ENCODE results near the gene SPACA7. TPM values are rescaled to one million over a fixed set of nuclear protein-coding genes. Genes with fewer than 3 reads are reported as not detected.

The SPACA7 gene
- total and polyA plus RNA-seq, 2 of the 13 experiments (the other 11 are each of a cell fraction or from before 2014, with no cell fraction given) = not detected

DNA sequence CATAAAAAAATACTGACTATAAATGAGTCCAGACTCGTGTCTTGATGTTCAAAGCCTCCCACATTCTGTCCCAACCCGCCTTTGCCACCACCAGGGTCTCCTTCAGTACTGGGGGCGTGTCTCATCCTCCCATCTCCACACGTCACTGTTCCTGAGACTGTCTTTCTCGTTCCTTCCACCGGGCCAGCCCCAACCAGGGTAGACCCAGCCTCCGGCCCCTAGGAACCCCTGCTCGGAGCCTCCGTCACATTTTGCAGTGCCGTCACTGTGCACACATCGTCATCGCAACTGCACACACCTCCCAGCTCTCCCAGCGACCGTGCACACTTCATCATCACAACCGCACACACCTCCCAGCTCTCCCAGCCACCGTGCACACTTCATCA, 73.4 kb downstream of the SPACA7 start:
- intact Hi-C loops (cut with micrococcal nuclease; ENCODE audit: unreplicated experiment) = no loop called here
- no TSS peak for BruUV-seq (replicated peaks)
- in situ Hi-C loops (cut with HindIII; ENCODE audit: extremely low pct_ligation_motif_present, low pct_unique_long_range_greater_than_20kb) = loop anchor here (25.0 kb wide), 1 partner anchor 237 kb away; no protein-coding TSS in a partner anchor

More for the DNA sequence above, 73.4 kb downstream of the SPACA7 start:
- 39% methylated on average over 16 of the region's 16 CpGs for WGBS (ENCODE audit: low lambda C conversion rate)
- H3K4me2 ChIP-seq (ENCODE audit: low read depth, low read length) = no peak overlapping the region
- H3K4me1 ChIP-seq (ENCODE audit: insufficient read depth, low read length) = no peaks in the 10 kb centered on the region
- H2AFZ ChIP-seq (ENCODE audit: low read length) = no peak overlapping the region
- ATAC-seq (no peak), FAIRE-seq (no peak), DNase-seq (ENCODE audit: low spot score) (no peak)
- TF ChIP-seq PHB2 (IDR thresholded peaks at IDR 0.05; ENCODE audit: partially characterized antibody) (no peak), PITX1 (CRISPR knock-in tag; IDR thresholded peaks at IDR 0.05) (no peak), HMGXB3 (CRISPR knock-in tag; IDR thresholded peaks at IDR 0.05; ENCODE audit: borderline replicate concordance) (no peak), ZNF430 (CRISPR knock-in tag; IDR thresholded peaks at IDR 0.05) (no peak), MZF1 (CRISPR knock-in tag; IDR thresholded peaks at IDR 0.05; ENCODE audit: borderline replicate concordance) (no peak), HOXA5 (CRISPR knock-in tag; IDR thresholded peaks at IDR 0.05) (no peak), ZUFSP (CRISPR knock-in tag; IDR thresholded peaks at IDR 0.05; ENCODE audit: borderline replicate concordance) (no peak)
- ChIA-PET POLR2A (no interaction called here), CTCF (ENCODE audit: low intra/inter-chr PET ratio, low total read pairs) (no interaction called here)
- no peaks in the 10 kb centered on the region for H3K36me3 ChIP-seq (replicated peaks in 1 of 2; ENCODE audit: control insufficient read depth in 1 of 2, insufficient read depth in 2 of 2, low read length in 2 of 2)
- no peak overlapping the region for H3K9ac ChIP-seq (ENCODE audit: insufficient read depth, low read depth, low read length)
- H3K79me2 ChIP-seq (ENCODE audit: insufficient read depth, low read length) = no peaks in the 10 kb centered on the region
- no peak overlapping the region for H3K27ac ChIP-seq (ENCODE audit: extremely low read length, insufficient read depth, low read length)
- peaks cover 17 to 94% of the 10 kb centered on the region in 2 experiments for H3K27me3 ChIP-seq (ENCODE audit: control insufficient read depth in 1 of 2, insufficient read depth in 2 of 2, low read length in 2 of 2)
- H4K20me1 ChIP-seq (ENCODE audit: insufficient read depth, low read length) = no peaks in the 10 kb centered on the region
- no peak overlapping the region for H3K4me3 ChIP-seq (replicated peaks in 1 of 3; ENCODE audit: insufficient read depth in 1 of 3, low read depth in 2 of 3, low read length in 3 of 3)
- no peaks in the 10 kb centered on the region for H3K9me3 ChIP-seq (ENCODE audit: low read length)

Data from HepG2 (cell line).